ENCODE measurements around the gene IFIT3.

- TF ChIP-seq NFIC (IDR thresholded peaks at IDR 0.05) (no peak), RAD21 (IDR thresholded peaks at IDR 0.05; ENCODE audit: low read depth) (no peak), EP300 (IDR thresholded peaks at IDR 0.05; ENCODE audit: borderline replicate concordance) (no peak)
These were observed 33.0 kb upstream of the IFIT3 start for GRCh38 chr10:89294721-89295239.

All from Ishikawa (cell line).